ENCODE data around the gene TMA7B.

The TMA7B gene

GRCh38 chr22:39937906-39938305 lies 22.3 kb upstream of the TMA7B start:
- no peaks in the 10 kb centered on the region for H3K79me2 ChIP-seq (ENCODE audit: control insufficient read depth, low read length)
- peaks cover 14% of the 10 kb centered on the region for H3K4me1 ChIP-seq (ENCODE audit: control insufficient read depth, low read length)
- H3K9me3 ChIP-seq (ENCODE audit: control insufficient read depth, insufficient read depth, low read length) = no peaks in the 10 kb centered on the region
- H4K20me1 ChIP-seq (ENCODE audit: control insufficient read depth, insufficient read depth, low read depth, low read length) = no peaks in the 10 kb centered on the region
- TF ChIP-seq CTCF (IDR thresholded peaks at IDR 0.05; ENCODE audit: low read depth, low read length, poor library complexity, severe bottlenecking) (no peak), EZH2phosphoT487 (IDR thresholded peaks at IDR 0.05; ENCODE audit: borderline replicate concordance, low read length) (no peak)
- no peak overlapping the region for H3K4me2 ChIP-seq (ENCODE audit: low read length)
- H3K9me2 ChIP-seq (replicated peaks; ENCODE audit: control insufficient read depth, low read length) = no peaks in the 10 kb centered on the region
- H3K4me3 ChIP-seq (ENCODE audit: low read length) = no peak overlapping the region
- H3K27me3 ChIP-seq (ENCODE audit: control insufficient read depth, low read length) = peaks cover 45% of the 10 kb centered on the region
- H3F3A ChIP-seq (ENCODE audit: control insufficient read depth, insufficient read depth) = no peaks in the 10 kb centered on the region
- no peaks in the 10 kb centered on the region for H3K36me3 ChIP-seq (ENCODE audit: control insufficient read depth, low read length)
- H3K27ac ChIP-seq (ENCODE audit: low read depth, low read length) = no peak overlapping the region

- no peak overlapping the region for H3K4me3 ChIP-seq (ENCODE audit: low read length)
- no peaks in the 10 kb centered on the region for H3K9me2 ChIP-seq (replicated peaks; ENCODE audit: control insufficient read depth, low read length)
- TF ChIP-seq CTCF (IDR thresholded peaks at IDR 0.05; ENCODE audit: low read depth, low read length, poor library complexity, severe bottlenecking) = no peak
- no peak for TF ChIP-seq EZH2phosphoT487 (IDR thresholded peaks at IDR 0.05; ENCODE audit: borderline replicate concordance, low read length)
- peaks cover 18% of the 10 kb centered on the region for H3K4me1 ChIP-seq (ENCODE audit: control insufficient read depth, low read length)
- no peak overlapping the region for H3K27ac ChIP-seq (ENCODE audit: low read depth, low read length)
- no peaks in the 10 kb centered on the region for H3K36me3 ChIP-seq (ENCODE audit: control insufficient read depth, low read length)
- no peaks in the 10 kb centered on the region for H4K20me1 ChIP-seq (ENCODE audit: control insufficient read depth, insufficient read depth, low read depth, low read length)
- H3K4me2 ChIP-seq (ENCODE audit: low read length) = no peak overlapping the region
- H3K27me3 ChIP-seq (ENCODE audit: control insufficient read depth, low read length) = peaks cover 43% of the 10 kb centered on the region
- no peaks in the 10 kb centered on the region for H3K9me3 ChIP-seq (ENCODE audit: control insufficient read depth, insufficient read depth, low read length)
- H3K79me2 ChIP-seq (ENCODE audit: control insufficient read depth, low read length) = no peaks in the 10 kb centered on the region
- H3F3A ChIP-seq (ENCODE audit: control insufficient read depth, insufficient read depth) = no peaks in the 10 kb centered on the region
These were observed 21.6 kb upstream of the TMA7B start for GRCh38 chr22:39938509-39939111.

- H3K27ac ChIP-seq (ENCODE audit: low read depth, low read length) = no peak overlapping the region
- TF ChIP-seq EZH2phosphoT487 (IDR thresholded peaks at IDR 0.05; ENCODE audit: borderline replicate concordance, low read length) (no peak), CTCF (IDR thresholded peaks at IDR 0.05; ENCODE audit: low read depth, low read length, poor library complexity, severe bottlenecking) (no peak)
- H3K4me1 ChIP-seq (ENCODE audit: control insufficient read depth, low read length) = peaks cover 18% of the 10 kb centered on the region
- no peaks in the 10 kb centered on the region for H3F3A ChIP-seq (ENCODE audit: control insufficient read depth, insufficient read depth)
- no peaks in the 10 kb centered on the region for H3K79me2 ChIP-seq (ENCODE audit: control insufficient read depth, low read length)
- H3K9me2 ChIP-seq (replicated peaks; ENCODE audit: control insufficient read depth, low read length) = no peaks in the 10 kb centered on the region
- H3K4me3 ChIP-seq (ENCODE audit: low read length) = no peak overlapping the region
- no peak overlapping the region for H3K4me2 ChIP-seq (ENCODE audit: low read length)
- peaks cover 32% of the 10 kb centered on the region for H3K27me3 ChIP-seq (ENCODE audit: control insufficient read depth, low read length)
- no peaks in the 10 kb centered on the region for H3K36me3 ChIP-seq (ENCODE audit: control insufficient read depth, low read length)
- no peaks in the 10 kb centered on the region for H4K20me1 ChIP-seq (ENCODE audit: control insufficient read depth, insufficient read depth, low read depth, low read length)
- H3K9me3 ChIP-seq (ENCODE audit: control insufficient read depth, insufficient read depth, low read length) = no peaks in the 10 kb centered on the region
These were observed 20.4 kb upstream of the TMA7B start for GRCh38 chr22:39939830-39940229.
